Liver (tissue), 9 donors: Measurements from ENCODE around the gene CMC2. TPM values are rescaled to one million over a fixed set of nuclear protein-coding genes. Genes with fewer than 3 reads are reported as not detected.

Experiments used
- DNase-seq: peaks from one replicate; pipeline ENCODE4 v3.0.0-alpha.2; 2017; ENCODE audit warnings: low spot score
- H3K27ac ChIP-seq, 2 donors: one replicate each; pipeline ENCODE4 v1.7.0; 2013; ENCODE audit warnings: inconsistent platforms in 2 of 2, low read length in 2 of 2, control low read depth in 1 of 2, low read depth in 1 of 2, mild to moderate bottlenecking in 1 of 2
- H3K27me3 ChIP-seq, 4 donors: one replicate each; pipeline versions ENCODE4 v1.6.1 to v1.7.0; 2013; ENCODE audit warnings: low read length in 3 of 4, inconsistent platforms in 1 of 4, mild to moderate bottlenecking in 1 of 4, moderate library complexity in 1 of 4; ENCODE audit not compliant: control insufficient read depth in 4 of 4, insufficient read depth in 4 of 4
- H3K36me3 ChIP-seq, 4 donors: one replicate each; pipeline versions ENCODE4 v1.6.1 to v1.7.0; 2013; ENCODE audit warnings: low read length in 3 of 4, mild to moderate bottlenecking in 3 of 4, low read depth in 1 of 4, moderate library complexity in 1 of 4; ENCODE audit not compliant: control insufficient read depth in 4 of 4, insufficient read depth in 3 of 4
- H3K4me1 ChIP-seq, 4 donors: one replicate each; pipeline versions ENCODE4 v1.6.1 to v1.7.0; 2013; ENCODE audit warnings: low read length in 3 of 4, mild to moderate bottlenecking in 3 of 4, moderate library complexity in 1 of 4; ENCODE audit not compliant: control insufficient read depth in 4 of 4, insufficient read depth in 4 of 4
- H3K4me3 ChIP-seq, 3 donors: one replicate each; pipeline versions ENCODE4 v1.6.1 to v1.7.0; 2013; ENCODE audit warnings: low read length in 3 of 3, control low read depth in 1 of 3, low read depth in 1 of 3, mild to moderate bottlenecking in 1 of 3
- H3K9ac ChIP-seq, 2 donors: one replicate each; pipeline ENCODE4 v1.7.0; 2013; ENCODE audit warnings: low read length in 2 of 2, mild to moderate bottlenecking in 2 of 2, moderate library complexity in 2 of 2, control low read depth in 1 of 2, low read depth in 1 of 2
- H3K9me3 ChIP-seq, 4 donors: one replicate each; pipeline versions ENCODE4 v1.6.1 to v1.7.0; 2013; ENCODE audit warnings: low read length in 3 of 4; ENCODE audit not compliant: control insufficient read depth in 4 of 4
- ATF3 ChIP-seq: IDR thresholded peaks from 2 replicates; pipeline ENCODE4 v1.6.1; 2016; ENCODE audit warnings: antibody characterized with exemption
- CTCF ChIP-seq: fragments of 150-350 bp; IDR thresholded peaks from 2 replicates; pipeline ENCODE4 v1.5.1; 2017; ENCODE audit warnings: improper control_type of control experiment, low read depth, low read length; ENCODE audit not compliant: missing input control
- EGR1 ChIP-seq, 2 donors: IDR thresholded peaks; 2 replicates each; pipeline ENCODE4 v1.6.1; 2016 to 2018; ENCODE audit warnings: antibody characterized with exemption in 2 of 2, low read depth in 2 of 2
- FOXA1 ChIP-seq: IDR thresholded peaks from 2 replicates; pipeline ENCODE4 v1.6.1; 2016; ENCODE audit warnings: antibody characterized with exemption
- FOXA2 ChIP-seq: IDR thresholded peaks from 2 replicates; pipeline ENCODE4 v1.6.1; 2016; ENCODE audit warnings: antibody characterized with exemption
- GABPA ChIP-seq, 2 donors: IDR thresholded peaks in 1 of 2; conservative IDR thresholded peaks in 1 of 2; 2 replicates each; pipeline ENCODE4 v1.6.1; 2016; ENCODE audit warnings: antibody characterized with exemption in 2 of 2, mild to moderate bottlenecking in 1 of 2, moderate library complexity in 1 of 2
- HNF4A ChIP-seq, 2 donors: conservative IDR thresholded peaks; 2 replicates each; pipeline ENCODE4 v1.6.1; 2016; ENCODE audit warnings: antibody characterized with exemption in 2 of 2, mild to moderate bottlenecking in 2 of 2
- HNF4G ChIP-seq: IDR thresholded peaks from 2 replicates; pipeline ENCODE4 v1.6.1; 2016; ENCODE audit warnings: antibody characterized with exemption
- JUND ChIP-seq, 2 donors: IDR thresholded peaks; 2 replicates each; pipeline ENCODE4 v1.6.1; 2016; ENCODE audit warnings: antibody characterized with exemption in 2 of 2
- NR2F2 ChIP-seq: IDR thresholded peaks from 2 replicates; pipeline ENCODE4 v1.6.1; 2016; ENCODE audit warnings: antibody characterized with exemption
- RAD21 ChIP-seq, 2 donors: IDR thresholded peaks; 2 replicates each; pipeline ENCODE4 v1.6.1; 2016; ENCODE audit warnings: antibody characterized with exemption in 2 of 2, mild to moderate bottlenecking in 2 of 2
- RXRA ChIP-seq, 2 donors: IDR thresholded peaks; 2 replicates each; pipeline ENCODE4 v1.6.1; 2017 to 2018; ENCODE audit warnings: antibody characterized with exemption in 2 of 2, mild to moderate bottlenecking in 1 of 2
- SP1 ChIP-seq: IDR thresholded peaks from 2 replicates; pipeline ENCODE4 v1.6.1; 2018; ENCODE audit warnings: antibody characterized with exemption, mild to moderate bottlenecking
- TAF1 ChIP-seq: conservative IDR thresholded peaks from 2 replicates; pipeline ENCODE4 v1.6.1; 2016; ENCODE audit warnings: antibody characterized with exemption, mild to moderate bottlenecking
- YY1 ChIP-seq: IDR thresholded peaks from 2 replicates; pipeline ENCODE4 v1.6.1; 2016; ENCODE audit warnings: antibody characterized with exemption, mild to moderate bottlenecking
- ZBTB33 ChIP-seq: IDR thresholded peaks from 2 replicates; pipeline ENCODE4 v1.6.1; 2016; ENCODE audit warnings: antibody characterized with exemption
- WGBS: extraction: QIAGEN DNeasy Blood & Tissue Kit; methylation state at CpG from one replicate; pipeline ENCODE4 v1.1.7; 2013; 5-methylcytosine and 5-hydroxymethylcytosine counted together
- polyA plus RNA-seq, 2 donors: library from polyadenylated mRNA; stranded (reverse) in 1 of 2; unstranded in 1 of 2; fragments of 200-250 nt in 1 of 2; fragments of >200 nt in 1 of 2; fragmentation: Nextera tagmentation in 1 of 2; extraction: Ambion mirVana in 1 of 2; gene quantifications; one replicate each; pipeline versions ENCODE4 v1.2.1 to v1.2.3, GENCODE V29; 2013 to 2015
- total RNA-seq, 2 donors: library from RNA; depleted of rRNA; stranded (reverse); fragments of >200 nt; gene quantifications; one replicate each; pipeline ENCODE4 v1.2.3, GENCODE V29; 2014
- TF ChIP-seq, protein P1 (sequence below): IDR thresholded peaks from 2 replicates; pipeline ENCODE4 v1.6.1; 2016; ENCODE audit warnings: antibody characterized with exemption
- donor health status: healthy.
- donor health status: healthy.
- donor health status: healthy.
- donor health status: healthy.
- donor health status: healthy.

The CMC2 gene
- total and polyA plus RNA-seq, 4 donors, result 26.2 to 98.4 (median 42.5) TPM

DNA sequence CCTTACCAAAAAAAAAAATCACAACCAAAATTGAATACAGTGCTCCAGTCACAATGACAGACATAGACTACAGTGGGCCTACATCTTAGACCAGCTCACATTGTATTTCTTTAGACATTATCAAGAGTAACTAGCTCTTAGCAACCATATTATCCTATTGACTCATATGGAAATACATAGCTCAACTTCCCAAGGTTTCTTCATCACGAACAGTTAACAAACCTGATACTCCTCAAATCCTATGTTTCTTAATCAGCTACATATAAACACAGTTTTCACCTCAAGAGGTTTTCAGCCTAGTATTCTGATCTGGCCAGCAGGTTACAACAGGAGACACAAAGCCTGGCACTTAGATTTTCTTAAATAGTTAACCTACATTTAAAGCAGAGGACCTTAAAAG is 29.7 kb downstream of the CMC2 start:
- peaks cover 0 to 3% (median 1%) of the 10 kb centered on the region in 4 donors for H3K36me3 ChIP-seq
- H3K27ac ChIP-seq, result no peak overlapping the region
- 96% methylated on average over 1 of the region's 1 CpG for WGBS
- no peaks in the 10 kb centered on the region for H3K27me3 ChIP-seq
- DNase-seq, result no peak
- H3K9me3 ChIP-seq, result no peaks in the 10 kb centered on the region
- TF ChIP-seq TAF1 (no peak), RXRA (IDR thresholded peaks at IDR 0.05) (no peak)
- H3K4me1 ChIP-seq, result peaks cover 4 to 45% (median 36%) of the 10 kb centered on the region in 4 donors
- H3K9ac ChIP-seq, result no peak overlapping the region
- no peak overlapping the region for H3K4me3 ChIP-seq

- TF ChIP-seq RXRA (IDR thresholded peaks at IDR 0.05) (peak; percentile 82 to 95), NR2F2 (no peak), FOXA2 (no peak), CTCF (peak; percentile 22), JUND (IDR thresholded peaks at IDR 0.05) (peak; percentile 34 to 54), HNF4A (conservative IDR thresholded peaks at IDR 0.05) (peak; percentile 74 to 86), RAD21 (IDR thresholded peaks at IDR 0.05) (peak; percentile 24 to 46), ZBTB33 (no peak), YY1 (peak; percentile 70), SP1 (peak; percentile 45), TAF1 (no peak), EGR1 (IDR thresholded peaks at IDR 0.05; ENCODE audit: low read depth in 2 of 2) (peak in 1 of 2 donors; percentile 18)
- TF ChIP-seq, protein P1, sequence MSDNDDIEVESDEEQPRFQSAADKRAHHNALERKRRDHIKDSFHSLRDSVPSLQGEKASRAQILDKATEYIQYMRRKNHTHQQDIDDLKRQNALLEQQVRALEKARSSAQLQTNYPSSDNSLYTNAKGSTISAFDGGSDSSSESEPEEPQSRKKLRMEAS, result no peak
- Histone ChIP-seq H3K9ac (peak overlapping the region in 1 of 2 donors; percentile 18), H3K36me3 (peaks cover 0 to 3% (median 1%) of the 10 kb centered on the region in 4 donors), H3K4me1 (peaks cover 4 to 28% (median 24%) of the 10 kb centered on the region in 4 donors), H3K4me3 (no peak overlapping the region), H3K27me3 (no peaks in the 10 kb centered on the region), H3K27ac (peak overlapping the region in 1 of 2 donors; percentile 26), H3K9me3 (no peaks in the 10 kb centered on the region)
- no peak for DNase-seq
- WGBS, result 44% methylated on average over 6 of the region's 6 CpGs
Observed at GRCh38 chr16:80974649-80975376, 31.9 kb downstream of the CMC2 start.

- H3K27me3 ChIP-seq, result no peaks in the 10 kb centered on the region
- H3K36me3 ChIP-seq, result peaks cover 0 to 3% (median 1%) of the 10 kb centered on the region in 4 donors
- no peaks in the 10 kb centered on the region for H3K9me3 ChIP-seq
- no peak for DNase-seq
- no peak overlapping the region for H3K27ac ChIP-seq
- 69% methylated on average over 4 of the region's 4 CpGs for WGBS
- H3K4me3 ChIP-seq, result no peak overlapping the region
- H3K4me1 ChIP-seq, result peaks cover 4 to 27% (median 21%) of the 10 kb centered on the region in 4 donors
- H3K9ac ChIP-seq, result no peak overlapping the region
- TF ChIP-seq SP1 (no peak), HNF4G (no peak), ATF3 (no peak), YY1 (no peak), GABPA (IDR thresholded peaks at IDR 0.05 in 1 of 2, conservative IDR thresholded peaks at IDR 0.05 in 1 of 2) (no peak), FOXA1 (no peak), NR2F2 (no peak), ZBTB33 (no peak), CTCF (no peak), RXRA (IDR thresholded peaks at IDR 0.05) (no peak)
Observed at GRCh38 chr16:80973991-80974390, 32.7 kb downstream of the CMC2 start.
